ENCODE data around the gene GIMAP2.

Gene GIMAP2

GRCh38 chr7:150723467-150723866 is 38.0 kb downstream of the GIMAP2 start:
- ChIA-PET POLR2A (no interaction called here), CTCF (interaction anchor here (0.6 kb wide), 2 partner anchors 33 to 118 kb away, joined by 3 to 4 read pairs; no protein-coding TSS in a partner anchor)
- Histone ChIP-seq H3K27ac (ENCODE audit: extremely low read depth, low read depth, low read length) (no peak overlapping the region), H3K36me3 (ENCODE audit: control insufficient read depth in 2 of 2, insufficient read depth in 1 of 2, low read length in 2 of 2) (no peaks in the 10 kb centered on the region), H3K4me3 (ENCODE audit: low read depth, low read length) (no peak overlapping the region), H3K4me1 (ENCODE audit: control insufficient read depth, insufficient read depth, low read length) (no peaks in the 10 kb centered on the region), H3K9me3 (ENCODE audit: control insufficient read depth, insufficient read depth, low read depth, low read length) (no peaks in the 10 kb centered on the region)
- no peak for TF ChIP-seq TCF7L2 (IDR thresholded peaks at IDR 0.05; ENCODE audit: borderline replicate concordance, low read depth, low read length)
- TF ChIP-seq, protein P1, sequence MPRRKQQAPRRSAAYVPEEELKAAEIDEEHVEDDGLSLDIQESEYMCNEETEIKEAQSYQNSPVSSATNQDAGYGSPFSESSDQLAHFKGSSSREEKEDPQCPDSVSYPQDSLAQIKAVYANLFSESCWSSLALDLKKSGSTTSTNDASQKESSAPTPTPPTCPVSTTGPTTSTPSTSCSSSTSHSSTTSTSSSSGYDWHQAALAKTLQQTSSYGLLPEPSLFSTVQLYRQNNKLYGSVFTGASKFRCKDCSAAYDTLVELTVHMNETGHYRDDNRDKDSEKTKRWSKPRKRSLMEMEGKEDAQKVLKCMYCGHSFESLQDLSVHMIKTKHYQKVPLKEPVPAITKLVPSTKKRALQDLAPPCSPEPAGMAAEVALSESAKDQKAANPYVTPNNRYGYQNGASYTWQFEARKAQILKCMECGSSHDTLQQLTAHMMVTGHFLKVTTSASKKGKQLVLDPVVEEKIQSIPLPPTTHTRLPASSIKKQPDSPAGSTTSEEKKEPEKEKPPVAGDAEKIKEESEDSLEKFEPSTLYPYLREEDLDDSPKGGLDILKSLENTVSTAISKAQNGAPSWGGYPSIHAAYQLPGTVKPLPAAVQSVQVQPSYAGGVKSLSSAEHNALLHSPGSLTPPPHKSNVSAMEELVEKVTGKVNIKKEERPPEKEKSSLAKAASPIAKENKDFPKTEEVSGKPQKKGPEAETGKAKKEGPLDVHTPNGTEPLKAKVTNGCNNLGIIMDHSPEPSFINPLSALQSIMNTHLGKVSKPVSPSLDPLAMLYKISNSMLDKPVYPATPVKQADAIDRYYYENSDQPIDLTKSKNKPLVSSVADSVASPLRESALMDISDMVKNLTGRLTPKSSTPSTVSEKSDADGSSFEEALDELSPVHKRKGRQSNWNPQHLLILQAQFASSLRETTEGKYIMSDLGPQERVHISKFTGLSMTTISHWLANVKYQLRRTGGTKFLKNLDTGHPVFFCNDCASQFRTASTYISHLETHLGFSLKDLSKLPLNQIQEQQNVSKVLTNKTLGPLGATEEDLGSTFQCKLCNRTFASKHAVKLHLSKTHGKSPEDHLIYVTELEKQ (tag by site-specific recombination; IDR thresholded peaks at IDR 0.05; ENCODE audit: borderline replicate concordance): no peak
- TF ChIP-seq ZNF768 (tag by site-specific recombination; IDR thresholded peaks at IDR 0.05): no peak
- TF ChIP-seq ZNF544 (tag by site-specific recombination; IDR thresholded peaks at IDR 0.05): no peak
- TF ChIP-seq ZNF24 (tag by site-specific recombination; IDR thresholded peaks at IDR 0.05): no peak
- TF ChIP-seq KLF8 (tag by site-specific recombination; IDR thresholded peaks at IDR 0.05): no peak
- TF ChIP-seq ZNF23 (tag by site-specific recombination; IDR thresholded peaks at IDR 0.05; ENCODE audit: borderline replicate concordance): no peak
- TF ChIP-seq GLIS2 (tag by site-specific recombination; IDR thresholded peaks at IDR 0.05): no peak
- no peak for TF ChIP-seq ZNF223 (tag by site-specific recombination; IDR thresholded peaks at IDR 0.05)
- TF ChIP-seq, protein P2, sequence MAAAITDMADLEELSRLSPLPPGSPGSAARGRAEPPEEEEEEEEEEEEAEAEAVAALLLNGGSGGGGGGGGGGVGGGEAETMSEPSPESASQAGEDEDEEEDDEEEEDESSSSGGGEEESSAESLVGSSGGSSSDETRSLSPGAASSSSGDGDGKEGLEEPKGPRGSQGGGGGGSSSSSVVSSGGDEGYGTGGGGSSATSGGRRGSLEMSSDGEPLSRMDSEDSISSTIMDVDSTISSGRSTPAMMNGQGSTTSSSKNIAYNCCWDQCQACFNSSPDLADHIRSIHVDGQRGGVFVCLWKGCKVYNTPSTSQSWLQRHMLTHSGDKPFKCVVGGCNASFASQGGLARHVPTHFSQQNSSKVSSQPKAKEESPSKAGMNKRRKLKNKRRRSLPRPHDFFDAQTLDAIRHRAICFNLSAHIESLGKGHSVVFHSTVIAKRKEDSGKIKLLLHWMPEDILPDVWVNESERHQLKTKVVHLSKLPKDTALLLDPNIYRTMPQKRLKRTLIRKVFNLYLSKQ (tag by site-specific recombination; IDR thresholded peaks at IDR 0.05; ENCODE audit: borderline replicate concordance): no peak
- no peak for TF ChIP-seq ZNF837 (tag by site-specific recombination; IDR thresholded peaks at IDR 0.05)
- TF ChIP-seq ZBTB7A (tag by site-specific recombination; IDR thresholded peaks at IDR 0.05; ENCODE audit: low read depth): no peak
- TF ChIP-seq ZNF510 (tag by site-specific recombination; IDR thresholded peaks at IDR 0.05; ENCODE audit: insufficient replicate concordance): no peak
- TF ChIP-seq SP7 (tag by site-specific recombination; IDR thresholded peaks at IDR 0.05): no peak
- no peak for TF ChIP-seq ZNF140 (tag by site-specific recombination; IDR thresholded peaks at IDR 0.05)
- TF ChIP-seq GLI4 (tag by site-specific recombination; IDR thresholded peaks at IDR 0.05): no peak
- TF ChIP-seq ZNF341 (tag by site-specific recombination; IDR thresholded peaks at IDR 0.05; ENCODE audit: low read depth): no peak
- TF ChIP-seq KLF10 (tag by site-specific recombination; IDR thresholded peaks at IDR 0.05): no peak
- TF ChIP-seq ZNF354C (tag by site-specific recombination; IDR thresholded peaks at IDR 0.05; ENCODE audit: borderline replicate concordance, low read depth): no peak
- no peak for TF ChIP-seq KLF1 (tag by site-specific recombination; IDR thresholded peaks at IDR 0.05)

GRCh38 chr7:150727381-150727780 is 41.9 kb downstream of the GIMAP2 start:
- Histone ChIP-seq H3K4me3 (ENCODE audit: low read depth, low read length) (no peak overlapping the region), H3K9me3 (ENCODE audit: control insufficient read depth, insufficient read depth, low read depth, low read length) (no peaks in the 10 kb centered on the region), H3K27ac (ENCODE audit: extremely low read depth, low read depth, low read length) (no peak overlapping the region), H3K4me1 (ENCODE audit: control insufficient read depth, insufficient read depth, low read length) (no peaks in the 10 kb centered on the region), H3K36me3 (ENCODE audit: control insufficient read depth in 2 of 2, insufficient read depth in 1 of 2, low read length in 2 of 2) (no peaks in the 10 kb centered on the region)
- ChIA-PET POLR2A (no interaction called here), CTCF (interaction anchor here (0.6 to 0.7 kb wide), 2 partner anchors 19 to 117 kb away, joined by 3 to 4 read pairs; no protein-coding TSS in a partner anchor)
- TF ChIP-seq ZNF133 (tag by site-specific recombination; IDR thresholded peaks at IDR 0.05) (no peak), KLF9 (tag by site-specific recombination; IDR thresholded peaks at IDR 0.05; ENCODE audit: low read depth) (no peak)
